Transverse colon (tissue), 3 donors: Measurements from ENCODE around the gene DNAL1.

Experiments
- POLR2A ChIP-seq: fragments of 450-650 bp; IDR thresholded peaks from one replicate; pipeline ENCODE4 v1.6.1; 2016; ENCODE audit warnings: antibody characterized with exemption, mild to moderate bottlenecking, moderate library complexity
- TF ChIP-seq, protein P1 (sequence below), 5 experiments: fragments of 200-600 bp in 3 of 5; fragments of 450-650 bp in 2 of 5; sonication (generic) in 3 of 5; IDR thresholded peaks; 1 replicate in 2 of 5; 2 replicates in 3 of 5; pipeline ENCODE4 v1.5.1; 2016 to 2017; ENCODE audit warnings: antibody characterized with exemption in 5 of 5, inconsistent platforms in 3 of 5, mild to moderate bottlenecking in 2 of 5, moderate library complexity in 1 of 5

DNA sequence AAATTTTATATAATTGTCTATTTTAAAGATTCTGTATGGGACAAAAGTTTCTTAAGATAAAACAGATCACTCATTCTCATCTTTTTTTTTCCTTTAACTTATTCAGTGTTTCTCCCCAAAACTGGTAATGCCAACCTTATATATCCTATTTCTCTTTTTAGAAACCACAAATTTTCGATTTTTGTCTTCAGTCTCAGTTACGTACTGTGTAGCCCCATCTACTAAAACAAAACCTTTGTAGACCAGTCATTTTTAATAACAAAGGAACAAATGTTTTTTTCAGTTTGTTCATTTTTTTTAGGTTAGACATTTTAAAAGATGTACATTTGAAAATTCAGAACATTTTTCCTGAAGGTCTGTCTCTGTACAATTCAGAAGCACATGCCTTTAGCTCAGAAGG is 51.2 kb downstream of the DNAL1 start:
- TF ChIP-seq, protein P1, sequence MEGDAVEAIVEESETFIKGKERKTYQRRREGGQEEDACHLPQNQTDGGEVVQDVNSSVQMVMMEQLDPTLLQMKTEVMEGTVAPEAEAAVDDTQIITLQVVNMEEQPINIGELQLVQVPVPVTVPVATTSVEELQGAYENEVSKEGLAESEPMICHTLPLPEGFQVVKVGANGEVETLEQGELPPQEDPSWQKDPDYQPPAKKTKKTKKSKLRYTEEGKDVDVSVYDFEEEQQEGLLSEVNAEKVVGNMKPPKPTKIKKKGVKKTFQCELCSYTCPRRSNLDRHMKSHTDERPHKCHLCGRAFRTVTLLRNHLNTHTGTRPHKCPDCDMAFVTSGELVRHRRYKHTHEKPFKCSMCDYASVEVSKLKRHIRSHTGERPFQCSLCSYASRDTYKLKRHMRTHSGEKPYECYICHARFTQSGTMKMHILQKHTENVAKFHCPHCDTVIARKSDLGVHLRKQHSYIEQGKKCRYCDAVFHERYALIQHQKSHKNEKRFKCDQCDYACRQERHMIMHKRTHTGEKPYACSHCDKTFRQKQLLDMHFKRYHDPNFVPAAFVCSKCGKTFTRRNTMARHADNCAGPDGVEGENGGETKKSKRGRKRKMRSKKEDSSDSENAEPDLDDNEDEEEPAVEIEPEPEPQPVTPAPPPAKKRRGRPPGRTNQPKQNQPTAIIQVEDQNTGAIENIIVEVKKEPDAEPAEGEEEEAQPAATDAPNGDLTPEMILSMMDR (IDR thresholded peaks at IDR 0.05), result no peak
- TF ChIP-seq POLR2A, result no peak
